HuH-7 (cell line): ENCODE data around the gene CHADL.

Source experiments
- DNase-seq: peaks from one replicate; pipeline ENCODE4 v3.0.0; 2011; ENCODE audit warnings: low spot score

CHADL gene

GRCh38 chr22:41229730-41230400 lies 10.9 kb downstream of the CHADL start:
- no peak for DNase-seq

GRCh38 chr22:41229215-41229614 lies 11.5 kb downstream of the CHADL start:
- DNase-seq, result no peak

DNA sequence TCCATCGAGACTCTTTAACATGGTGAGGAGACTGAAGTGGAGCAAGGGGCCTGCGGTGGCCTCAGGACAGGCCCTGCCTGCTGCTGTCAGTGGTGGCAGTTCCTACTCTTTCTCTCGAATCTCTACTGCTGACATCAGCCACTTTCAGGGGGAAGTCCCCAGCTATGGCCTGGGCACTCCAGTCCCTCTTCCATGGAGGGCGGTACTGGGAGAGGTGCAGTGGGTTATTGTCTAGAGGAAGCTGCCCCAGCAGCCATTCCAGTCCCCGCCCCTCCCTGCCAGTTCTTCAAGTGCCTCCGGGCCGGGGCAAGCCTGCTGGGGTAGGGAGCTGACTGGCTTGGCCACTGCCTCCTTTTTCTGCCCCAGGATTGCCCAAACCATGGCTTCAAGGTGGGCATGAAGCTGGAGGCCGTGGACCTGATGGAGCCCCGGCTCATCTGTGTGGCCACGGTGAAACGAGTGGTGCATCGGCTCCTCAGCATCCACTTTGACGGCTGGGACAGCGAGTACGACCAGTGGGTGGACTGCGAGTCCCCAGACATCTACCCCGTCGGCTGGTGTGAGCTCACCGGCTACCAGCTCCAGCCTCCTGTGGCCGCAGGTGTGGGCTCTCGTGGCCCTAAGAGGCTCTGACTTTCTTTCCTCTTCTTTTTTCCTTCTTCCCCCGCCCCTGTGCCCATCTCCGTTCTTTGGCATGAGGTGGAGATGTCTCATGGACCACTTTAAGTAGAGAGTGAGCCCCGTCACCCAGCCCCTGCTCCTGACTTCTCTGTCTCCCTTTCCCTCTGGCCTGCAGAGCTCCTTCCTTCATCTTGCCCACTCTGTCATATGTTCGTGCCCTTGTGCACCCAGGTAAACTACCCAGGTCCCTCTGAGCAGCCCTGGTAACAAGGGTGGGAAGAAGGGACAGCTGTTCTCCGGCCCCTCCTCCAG lies 13.7 kb downstream of the CHADL start:
- DNase-seq, result no peak

DNA sequence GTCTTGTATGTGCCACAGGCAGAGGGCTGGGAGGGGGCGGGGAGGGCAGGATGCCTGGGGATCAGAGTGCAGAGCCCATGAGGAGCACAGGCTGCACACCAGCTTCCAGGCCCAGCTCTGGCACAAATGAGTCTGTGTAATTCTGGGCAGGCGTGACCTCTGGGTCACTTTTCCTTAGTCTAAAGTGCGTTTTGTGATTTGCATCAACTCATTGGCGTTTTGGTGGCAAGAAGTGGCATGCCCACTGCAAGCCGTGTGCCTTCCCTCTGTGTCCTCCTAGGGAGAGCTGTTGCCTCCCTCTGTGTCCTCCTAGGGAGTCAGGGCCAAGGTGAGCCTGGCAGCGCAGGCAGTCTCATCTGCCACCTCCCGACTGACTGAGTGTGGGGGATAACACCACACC lies 17.2 kb downstream of the CHADL start:
- no peak for DNase-seq

- no peak for DNase-seq
These were observed 17.8 kb downstream of the CHADL start for GRCh38 chr22:41222846-41223507.

DNA sequence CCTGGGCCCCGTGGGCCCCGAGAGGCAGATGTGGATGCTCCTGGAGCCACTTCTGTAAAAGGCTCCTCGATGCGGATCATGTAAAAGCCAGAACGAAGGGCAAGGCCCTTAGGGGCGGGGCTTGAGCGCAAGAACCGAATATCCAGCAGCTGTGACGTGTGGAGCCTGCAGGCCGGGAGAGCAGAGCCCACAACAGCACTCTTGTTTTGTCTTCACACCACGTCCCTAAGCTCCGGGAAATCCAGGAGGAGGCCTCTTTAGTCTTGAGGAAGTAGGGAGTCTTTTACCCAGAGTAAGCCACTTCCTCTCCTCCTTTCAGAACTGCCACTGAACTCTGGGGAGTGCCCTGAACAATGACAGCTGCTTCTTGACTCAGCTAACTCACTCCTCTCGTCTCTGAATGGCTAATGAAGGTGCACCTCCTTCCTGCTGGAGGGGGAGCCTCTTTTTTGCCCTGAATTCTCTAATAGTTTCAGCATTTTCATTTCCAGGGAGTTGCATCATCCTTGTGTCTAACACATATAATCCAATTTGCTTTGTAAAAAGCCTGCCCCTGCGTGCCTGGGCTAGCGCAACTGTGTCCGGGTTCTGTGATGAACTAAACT lies 23.1 kb downstream of the CHADL start:
- no peak for DNase-seq

DNA sequence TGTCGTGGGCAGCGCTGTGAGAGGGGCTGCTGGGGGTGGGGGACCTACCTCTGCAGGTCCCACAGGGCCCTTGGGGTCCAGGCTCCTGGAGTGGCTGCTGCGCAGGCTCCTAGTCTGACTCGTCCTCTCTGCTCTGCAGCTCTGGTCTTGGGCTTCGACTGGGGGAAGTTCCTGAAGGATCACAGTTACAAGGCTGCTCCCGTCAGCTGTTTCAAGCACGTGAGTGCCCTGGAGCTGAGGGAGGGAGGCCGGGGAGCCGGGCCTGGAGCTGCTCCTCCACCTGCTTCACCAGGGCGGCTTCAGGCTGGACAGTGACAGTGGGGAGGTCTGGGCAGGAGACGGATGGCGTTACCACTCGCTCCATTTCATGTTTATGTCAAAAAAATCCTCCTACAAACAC lies 23.7 kb downstream of the CHADL start:
- no peak for DNase-seq

GRCh38 chr22:41215926-41216325 lies 24.8 kb downstream of the CHADL start:
- DNase-seq, result no peak

DNA sequence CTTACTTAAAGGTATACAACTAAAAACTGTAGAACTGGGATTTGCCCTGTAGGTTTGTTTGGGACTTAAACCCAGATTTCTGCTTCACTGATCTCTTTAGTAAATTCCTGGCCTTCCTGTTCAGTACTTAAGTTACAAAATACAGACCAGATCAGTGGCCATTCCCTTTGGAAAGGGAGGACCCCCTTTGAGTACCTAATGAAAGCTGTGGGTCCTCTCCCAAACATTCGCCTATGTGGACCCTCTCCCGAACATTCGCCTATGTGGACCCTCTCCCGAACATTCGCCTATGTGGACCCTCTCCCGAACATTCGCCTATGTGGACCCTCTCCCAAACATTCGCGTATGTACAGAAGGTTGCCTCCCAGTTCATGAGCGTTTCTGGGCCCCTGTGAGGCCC lies 25.3 kb downstream of the CHADL start:
- no peak for DNase-seq

DNA sequence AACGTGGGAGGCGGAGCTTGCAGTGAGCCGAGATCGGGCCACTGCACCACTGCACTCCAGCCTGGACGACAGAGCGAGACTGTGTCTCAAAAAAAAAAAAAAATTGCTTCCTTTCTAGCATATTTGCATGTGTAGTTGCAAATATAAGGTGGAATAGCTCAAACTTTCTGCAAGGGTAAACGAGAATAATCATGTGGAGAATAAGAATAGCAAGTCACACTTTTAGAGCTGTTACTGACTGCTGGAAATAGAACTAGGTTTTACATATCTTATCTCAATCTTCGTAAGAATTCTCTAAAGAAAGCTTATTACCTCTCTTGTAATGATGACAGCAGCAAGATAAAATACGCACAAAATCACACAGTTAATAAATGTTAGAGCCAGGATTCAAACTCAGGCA lies 34.0 kb downstream of the CHADL start:
- DNase-seq, result no peak

- peak; percentile 98 for DNase-seq
These were observed 35.5 kb downstream of the CHADL start, which contains the start of gene L3MBTL2 for GRCh38 chr22:41204992-41205900. Gene L3MBTL2 (plus strand): TSS chr22:41205312. CDS start chr22:41205363, 51 bp downstream.

- no peak for DNase-seq
These were observed 36.7 kb downstream of the CHADL start for GRCh38 chr22:41204066-41204465.

- DNase-seq, result no peak
These were observed 37.6 kb downstream of the CHADL start for GRCh38 chr22:41203118-41203517.

DNA sequence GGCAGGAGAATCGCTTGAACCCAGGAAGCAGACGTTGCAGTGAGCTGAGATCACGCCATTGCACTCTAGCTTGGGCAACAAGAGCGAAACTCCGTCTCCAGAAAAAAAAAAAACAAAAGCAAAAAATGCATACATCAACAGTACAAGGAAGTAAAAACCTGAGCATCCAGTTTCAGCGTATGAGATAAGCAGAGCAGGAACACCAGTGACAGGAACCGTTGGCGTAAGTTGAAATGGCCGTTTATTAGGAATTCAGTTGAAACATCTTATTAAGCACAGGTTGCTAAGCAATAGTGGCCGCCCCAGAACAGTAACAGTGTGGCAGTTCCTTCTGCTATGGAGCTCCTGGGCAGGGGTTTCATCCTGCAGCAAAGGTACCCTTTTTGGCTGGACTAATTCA lies 39.6 kb downstream of the CHADL start:
- no peak for DNase-seq

GRCh38 chr22:41198027-41198580 lies 42.6 kb downstream of the CHADL start:
- DNase-seq, result peak; percentile 51

GRCh38 chr22:41197038-41197972 lies 43.4 kb downstream of the CHADL start:
- DNase-seq, result peak; percentile 87

DNA sequence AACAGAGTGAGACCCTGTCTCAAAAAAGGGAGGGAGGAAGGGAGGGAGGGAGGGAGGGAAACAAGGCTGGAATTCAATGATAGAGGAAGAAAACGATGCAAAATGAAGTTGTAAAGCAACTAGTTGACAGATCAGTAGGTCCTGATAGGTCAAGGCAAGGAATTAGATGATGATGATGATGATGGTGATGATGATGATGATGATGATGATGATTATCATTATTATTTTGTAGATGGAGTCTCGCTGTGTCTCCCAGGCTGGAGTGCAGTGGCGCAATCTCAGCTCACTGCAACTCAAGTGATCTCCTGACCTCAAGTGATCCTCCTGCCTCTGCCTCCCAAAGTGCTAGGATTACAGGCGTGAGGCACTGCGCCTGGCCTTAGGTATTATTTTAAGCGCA lies 46.9 kb downstream of the CHADL start:
- DNase-seq, result no peak

DNA sequence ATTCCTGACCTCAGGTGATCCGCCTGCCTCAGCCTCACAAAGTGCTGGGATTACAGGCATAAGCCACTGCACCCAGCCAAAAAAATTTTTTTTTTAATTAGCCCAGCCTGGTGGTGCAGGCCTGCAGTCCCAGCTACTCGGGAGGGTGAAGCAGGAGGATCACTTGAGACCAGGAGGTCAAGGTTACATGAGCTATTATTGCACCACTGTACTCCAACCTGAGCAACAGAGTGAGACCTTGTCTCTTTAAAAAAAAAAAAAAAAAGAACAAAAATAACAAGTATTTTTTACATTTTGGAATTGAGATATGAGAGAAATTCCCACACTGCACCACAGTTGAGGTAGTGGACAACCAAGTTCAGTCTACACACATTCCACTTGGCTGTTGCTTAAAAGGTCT lies 49.3 kb downstream of the CHADL start:
- DNase-seq, result no peak

GRCh38 chr22:41184679-41185078 lies 56.1 kb downstream of the CHADL start:
- DNase-seq, result no peak
